Cardiac fibroblast (primary cell): Measurements from ENCODE around the gene PDLIM5.
A peak's percentile ranks its signal among the peaks of the same experiment; 100 is the strongest.

ENCODE experiments used
- DNase-seq, 2 donors: peaks; one replicate each; pipeline versions ENCODE4 v3.0.0 to v3.0.0-alpha.2; 2010; ENCODE audit warnings: low read depth in 2 of 2
- H3K4me3 ChIP-seq, 2 donors: replicated peaks in 1 of 2; 1 replicate in 1 of 2; 2 replicates in 1 of 2; pipeline ENCODE4 v1.5.1; 2011; ENCODE audit warnings: low read depth in 2 of 2, low read length in 2 of 2, mild to moderate bottlenecking in 2 of 2, moderate library complexity in 1 of 2
- TF ChIP-seq, protein P1 (sequence below): IDR thresholded peaks from one replicate; pipeline ENCODE4 v1.5.1; 2011; ENCODE audit warnings: low read depth, mild to moderate bottlenecking, low read length, inconsistent platforms

The PDLIM5 gene

DNA sequence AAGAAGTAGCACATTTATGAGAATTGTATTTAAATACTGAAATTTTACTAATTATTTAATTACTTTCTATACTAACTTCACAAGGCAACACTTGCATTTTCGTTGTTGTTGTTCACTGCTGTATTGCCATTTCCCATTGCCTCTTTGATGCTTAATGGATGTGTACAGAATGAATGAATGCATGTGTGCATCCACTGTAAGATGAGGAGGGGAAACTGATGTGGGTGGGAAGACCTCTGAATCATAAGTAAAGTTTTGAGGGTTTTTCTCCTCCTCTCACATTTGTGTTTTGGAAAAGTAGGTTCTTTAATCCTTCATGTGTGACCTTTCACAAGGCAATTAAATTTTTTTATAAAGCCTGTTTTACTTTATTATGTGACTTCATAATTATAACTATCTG lies 46.8 kb downstream of the PDLIM5 start:
- no peak overlapping the region for H3K4me3 ChIP-seq
- no peak for DNase-seq
- TF ChIP-seq, protein P1, sequence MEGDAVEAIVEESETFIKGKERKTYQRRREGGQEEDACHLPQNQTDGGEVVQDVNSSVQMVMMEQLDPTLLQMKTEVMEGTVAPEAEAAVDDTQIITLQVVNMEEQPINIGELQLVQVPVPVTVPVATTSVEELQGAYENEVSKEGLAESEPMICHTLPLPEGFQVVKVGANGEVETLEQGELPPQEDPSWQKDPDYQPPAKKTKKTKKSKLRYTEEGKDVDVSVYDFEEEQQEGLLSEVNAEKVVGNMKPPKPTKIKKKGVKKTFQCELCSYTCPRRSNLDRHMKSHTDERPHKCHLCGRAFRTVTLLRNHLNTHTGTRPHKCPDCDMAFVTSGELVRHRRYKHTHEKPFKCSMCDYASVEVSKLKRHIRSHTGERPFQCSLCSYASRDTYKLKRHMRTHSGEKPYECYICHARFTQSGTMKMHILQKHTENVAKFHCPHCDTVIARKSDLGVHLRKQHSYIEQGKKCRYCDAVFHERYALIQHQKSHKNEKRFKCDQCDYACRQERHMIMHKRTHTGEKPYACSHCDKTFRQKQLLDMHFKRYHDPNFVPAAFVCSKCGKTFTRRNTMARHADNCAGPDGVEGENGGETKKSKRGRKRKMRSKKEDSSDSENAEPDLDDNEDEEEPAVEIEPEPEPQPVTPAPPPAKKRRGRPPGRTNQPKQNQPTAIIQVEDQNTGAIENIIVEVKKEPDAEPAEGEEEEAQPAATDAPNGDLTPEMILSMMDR: no peak

DNA sequence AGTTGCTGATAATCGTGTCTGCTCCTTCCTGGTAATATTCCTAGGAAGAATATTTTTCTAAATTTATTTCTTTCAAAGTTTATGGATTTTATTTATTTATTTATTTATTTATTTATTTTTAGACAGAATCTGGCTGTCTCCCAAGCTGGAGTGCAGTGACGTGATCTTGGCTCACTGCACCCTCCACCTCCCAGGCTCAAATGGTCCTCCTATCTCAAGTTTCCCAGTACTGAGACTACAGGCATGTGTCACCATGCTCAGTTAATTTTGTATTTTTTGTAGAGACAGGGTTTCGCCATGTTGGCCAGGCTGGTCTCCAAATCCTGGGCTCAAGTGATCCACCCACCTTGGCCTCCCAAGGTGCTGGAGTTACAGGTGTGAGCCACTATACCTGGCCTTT lies 48.9 kb downstream of the PDLIM5 start:
- TF ChIP-seq, protein P1: no peak
- peak; percentile 53 to 77 for DNase-seq
- no peak overlapping the region for H3K4me3 ChIP-seq

DNA sequence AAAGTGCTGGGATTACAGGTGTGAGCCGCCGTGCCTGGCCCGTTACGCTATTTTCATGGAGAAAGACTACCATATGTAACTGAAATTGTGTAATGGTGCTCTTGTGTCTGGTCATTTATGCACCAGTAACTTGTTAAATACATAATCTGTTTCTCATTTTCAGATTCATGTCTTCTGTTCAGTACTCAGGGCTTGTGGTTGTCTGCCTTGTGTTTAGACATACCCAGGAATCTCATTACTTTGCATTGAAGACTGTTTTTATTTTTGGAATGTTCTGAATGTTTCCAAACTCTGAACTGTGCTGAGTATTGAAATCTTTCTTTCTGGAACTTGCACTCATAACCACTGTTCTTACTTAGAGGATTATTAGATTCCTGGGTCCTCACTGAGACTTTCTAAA lies 52.8 kb downstream of the PDLIM5 start:
- peak; percentile 29 to 30 for DNase-seq
- H3K4me3 ChIP-seq: no peak overlapping the region
- TF ChIP-seq, protein P1: no peak

DNA sequence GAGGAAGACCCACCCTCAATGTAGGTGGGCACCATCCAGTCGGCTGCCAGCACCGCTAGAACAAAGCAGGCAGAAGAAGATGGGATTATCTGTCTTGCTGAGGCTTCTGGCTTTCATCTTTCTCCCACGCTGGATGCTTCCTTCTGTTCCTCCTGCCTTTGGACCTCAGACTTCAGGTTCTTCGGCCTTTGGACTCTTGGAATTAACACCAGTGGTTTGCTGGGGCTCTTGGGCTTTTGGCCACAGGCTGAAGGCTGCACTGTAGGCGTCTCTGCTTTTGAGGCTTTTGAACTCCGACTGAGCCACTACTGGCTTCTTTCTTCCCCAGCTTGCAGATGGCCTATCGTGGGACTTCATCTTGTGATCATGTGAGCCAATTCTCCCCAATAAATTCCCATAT lies 55.1 kb downstream of the PDLIM5 start:
- TF ChIP-seq, protein P1: no peak
- H3K4me3 ChIP-seq: no peak overlapping the region
- no peak for DNase-seq

DNA sequence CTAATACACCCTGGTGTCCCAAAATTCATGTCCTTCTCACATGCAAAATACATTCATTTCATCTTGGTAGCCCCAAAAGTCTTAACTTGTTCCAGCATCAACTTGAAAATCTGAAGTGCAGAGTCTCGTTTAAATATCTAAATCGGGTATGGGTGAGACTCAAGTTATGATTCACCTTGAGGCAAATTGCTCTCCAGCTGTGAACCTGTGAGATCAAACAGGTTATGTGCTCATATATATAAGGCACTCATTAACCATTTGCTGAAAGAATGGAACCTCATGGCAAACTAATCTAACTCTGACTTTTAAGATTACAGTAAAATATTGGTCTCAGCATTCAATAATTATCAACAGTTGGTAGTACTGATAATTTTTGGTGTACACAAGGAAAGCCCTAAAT lies 55.5 kb downstream of the PDLIM5 start:
- DNase-seq: no peak
- TF ChIP-seq, protein P1: no peak
- no peak overlapping the region for H3K4me3 ChIP-seq

DNA sequence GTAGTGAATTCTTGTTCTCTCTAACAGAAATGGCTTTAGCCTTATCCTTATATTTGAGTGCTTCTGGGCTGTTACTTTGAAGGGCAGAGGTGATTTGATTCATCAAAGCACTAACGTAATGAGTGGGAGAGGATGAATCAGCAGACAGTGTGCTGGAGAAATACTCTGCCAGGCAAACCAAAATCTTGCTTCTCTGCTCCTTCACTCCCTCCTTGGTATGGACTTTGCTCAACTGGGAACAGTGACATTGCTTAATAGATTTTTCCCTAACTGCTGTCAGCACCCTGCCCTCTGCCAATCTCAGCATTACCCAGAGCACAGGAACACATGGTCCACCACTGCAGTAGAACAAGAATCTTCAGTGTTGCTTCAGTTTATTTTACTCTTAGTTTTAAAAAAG lies 56.0 kb downstream of the PDLIM5 start:
- H3K4me3 ChIP-seq: no peak overlapping the region
- peak; percentile 95 for DNase-seq
- TF ChIP-seq, protein P1: no peak

DNA sequence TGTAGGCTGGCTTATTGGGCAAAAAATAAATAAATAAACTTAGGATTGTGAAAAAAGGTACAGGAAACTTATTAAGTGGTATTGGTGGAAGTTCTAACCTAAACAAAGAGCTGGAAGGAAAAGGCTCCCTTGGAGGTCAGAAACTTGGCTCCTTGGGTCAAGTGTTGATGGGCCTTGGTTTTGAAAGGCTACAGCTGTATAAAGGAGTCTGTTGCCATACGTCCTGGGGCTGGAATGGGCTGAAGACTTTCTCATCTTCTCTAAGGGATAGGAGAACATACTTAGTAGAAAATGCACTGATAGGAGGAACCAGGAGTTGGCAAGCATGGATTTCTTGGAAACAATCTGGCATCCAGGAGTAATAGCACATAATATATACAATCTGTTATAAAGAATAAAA lies 56.6 kb downstream of the PDLIM5 start:
- TF ChIP-seq, protein P1: no peak
- no peak overlapping the region for H3K4me3 ChIP-seq
- peak; percentile 25 to 76 for DNase-seq
